ENCODE results near the gene INSRR. TPM values are rescaled to one million over a fixed set of nuclear protein-coding genes. Genes with fewer than 3 reads are reported as not detected.

Gene INSRR
- total RNA-seq, 1 experiment from 2014 or later, result 0.11 TPM

DNA sequence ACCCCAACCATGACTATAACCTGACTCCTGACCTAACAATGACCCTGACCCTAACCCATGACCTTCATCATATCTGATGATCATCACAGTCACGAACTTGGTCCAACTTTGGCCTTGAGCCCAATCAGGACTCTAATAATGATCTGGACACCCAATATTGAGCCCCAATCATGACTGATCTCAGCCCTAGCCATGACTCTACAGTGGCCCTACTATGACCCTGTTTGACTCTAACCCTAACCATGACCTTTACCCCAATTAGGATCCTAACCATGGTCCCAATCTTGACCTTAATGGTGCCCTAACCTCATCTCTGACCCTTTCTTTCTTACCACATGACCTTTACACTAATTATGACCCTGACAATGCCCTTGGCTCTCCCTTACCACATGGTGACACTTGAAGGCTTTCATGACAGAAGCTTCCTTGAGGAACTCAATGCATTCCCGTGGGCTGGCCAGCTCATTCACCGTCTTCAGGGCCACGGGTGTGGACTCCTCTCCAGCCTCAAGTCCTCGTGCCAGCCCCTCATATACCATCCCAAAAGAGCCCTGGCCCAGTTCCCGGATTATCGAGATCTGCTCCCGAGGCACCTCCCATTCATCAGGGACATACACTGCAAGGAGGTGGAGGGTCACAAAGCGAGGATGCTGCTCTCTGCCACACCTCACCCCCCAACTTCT lies 16.2 kb downstream of the INSRR start (continued):
- TF ChIP-seq, protein P1, sequence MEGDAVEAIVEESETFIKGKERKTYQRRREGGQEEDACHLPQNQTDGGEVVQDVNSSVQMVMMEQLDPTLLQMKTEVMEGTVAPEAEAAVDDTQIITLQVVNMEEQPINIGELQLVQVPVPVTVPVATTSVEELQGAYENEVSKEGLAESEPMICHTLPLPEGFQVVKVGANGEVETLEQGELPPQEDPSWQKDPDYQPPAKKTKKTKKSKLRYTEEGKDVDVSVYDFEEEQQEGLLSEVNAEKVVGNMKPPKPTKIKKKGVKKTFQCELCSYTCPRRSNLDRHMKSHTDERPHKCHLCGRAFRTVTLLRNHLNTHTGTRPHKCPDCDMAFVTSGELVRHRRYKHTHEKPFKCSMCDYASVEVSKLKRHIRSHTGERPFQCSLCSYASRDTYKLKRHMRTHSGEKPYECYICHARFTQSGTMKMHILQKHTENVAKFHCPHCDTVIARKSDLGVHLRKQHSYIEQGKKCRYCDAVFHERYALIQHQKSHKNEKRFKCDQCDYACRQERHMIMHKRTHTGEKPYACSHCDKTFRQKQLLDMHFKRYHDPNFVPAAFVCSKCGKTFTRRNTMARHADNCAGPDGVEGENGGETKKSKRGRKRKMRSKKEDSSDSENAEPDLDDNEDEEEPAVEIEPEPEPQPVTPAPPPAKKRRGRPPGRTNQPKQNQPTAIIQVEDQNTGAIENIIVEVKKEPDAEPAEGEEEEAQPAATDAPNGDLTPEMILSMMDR (IDR thresholded peaks at IDR 0.05), result no peak
- TF ChIP-seq JAZF1 (CRISPR knock-in tag; IDR thresholded peaks at IDR 0.05), result no peak
- TF ChIP-seq E2F1 (CRISPR knock-in tag; IDR thresholded peaks at IDR 0.05), result no peak
- no peak for TF ChIP-seq MLX (CRISPR knock-in tag; IDR thresholded peaks at IDR 0.05)
- TF ChIP-seq, protein P2, sequence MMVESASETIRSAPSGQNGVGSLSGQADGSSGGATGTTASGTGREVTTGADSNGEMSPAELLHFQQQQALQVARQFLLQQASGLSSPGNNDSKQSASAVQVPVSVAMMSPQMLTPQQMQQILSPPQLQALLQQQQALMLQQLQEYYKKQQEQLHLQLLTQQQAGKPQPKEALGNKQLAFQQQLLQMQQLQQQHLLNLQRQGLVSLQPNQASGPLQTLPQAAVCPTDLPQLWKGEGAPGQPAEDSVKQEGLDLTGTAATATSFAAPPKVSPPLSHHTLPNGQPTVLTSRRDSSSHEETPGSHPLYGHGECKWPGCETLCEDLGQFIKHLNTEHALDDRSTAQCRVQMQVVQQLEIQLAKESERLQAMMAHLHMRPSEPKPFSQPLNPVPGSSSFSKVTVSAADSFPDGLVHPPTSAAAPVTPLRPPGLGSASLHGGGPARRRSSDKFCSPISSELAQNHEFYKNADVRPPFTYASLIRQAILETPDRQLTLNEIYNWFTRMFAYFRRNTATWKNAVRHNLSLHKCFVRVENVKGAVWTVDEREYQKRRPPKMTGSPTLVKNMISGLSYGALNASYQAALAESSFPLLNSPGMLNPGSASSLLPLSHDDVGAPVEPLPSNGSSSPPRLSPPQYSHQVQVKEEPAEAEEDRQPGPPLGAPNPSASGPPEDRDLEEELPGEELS (CRISPR knock-in tag; IDR thresholded peaks at IDR 0.05), result no peak
- no peak for TF ChIP-seq ATF1 (CRISPR knock-in tag; IDR thresholded peaks at IDR 0.05)
- no peak for TF ChIP-seq ZNF425 (CRISPR knock-in tag; conservative IDR thresholded peaks at IDR 0.05)
- TF ChIP-seq ZNF317 (CRISPR knock-in tag; IDR thresholded peaks at IDR 0.05; ENCODE audit: borderline replicate concordance, low read depth), result no peak
- TF ChIP-seq ZBTB21 (CRISPR knock-in tag; IDR thresholded peaks at IDR 0.05; ENCODE audit: borderline replicate concordance), result no peak

DNA sequence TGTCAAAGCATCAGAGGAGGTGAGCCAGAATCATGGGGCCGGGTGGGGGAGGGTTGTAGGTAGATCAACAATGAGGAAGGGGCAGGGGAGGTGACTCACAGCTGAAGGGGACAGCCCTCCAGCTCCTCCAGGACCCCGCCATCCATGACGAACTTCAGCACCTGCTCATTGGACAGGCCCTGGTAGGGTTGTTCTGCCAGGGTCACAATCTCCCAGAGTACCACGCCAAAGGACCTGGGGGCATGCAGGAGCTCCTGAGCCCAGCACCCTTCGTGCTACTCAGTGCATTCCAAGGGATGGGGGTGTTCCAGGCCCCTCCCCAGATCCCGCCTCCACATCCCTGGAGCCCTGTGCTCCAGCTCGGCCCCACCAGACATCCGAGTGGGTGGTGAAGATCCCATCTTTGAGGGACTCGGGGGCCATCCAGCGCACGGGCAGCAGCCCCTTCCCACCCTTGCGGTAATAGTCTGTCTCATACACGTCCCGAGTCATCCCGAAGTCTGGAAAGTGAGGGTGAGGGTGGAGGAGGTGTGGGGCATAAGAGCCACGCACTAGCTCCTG lies 17.5 kb downstream of the INSRR start:
- H3K36me3 Mint-ChIP-seq, result no peaks in the 10 kb centered on the region
- ATAC-seq (no peak), DNase-seq (ENCODE audit: low spot score) (no peak)
- ChIA-PET POLR2A (no interaction called here), CTCF (interaction anchor here (0.6 to 6.6 kb wide), 13 partner anchors 11 to 200 kb away, joined by 3 to 177 read pairs (median 6); partner anchors contain the start of genes BCAN, INSRR, LRRC71 and NTRK1)
- H3K27me3 Mint-ChIP-seq (ENCODE audit: low read depth), result peaks cover 63% of the 10 kb centered on the region
- H3K4me1 Mint-ChIP-seq, result peaks cover 10% of the 10 kb centered on the region
- no peaks in the 10 kb centered on the region for H3K9me3 Mint-ChIP-seq
- no peak overlapping the region for H3K4me3 Mint-ChIP-seq
- TF ChIP-seq, protein P3, sequence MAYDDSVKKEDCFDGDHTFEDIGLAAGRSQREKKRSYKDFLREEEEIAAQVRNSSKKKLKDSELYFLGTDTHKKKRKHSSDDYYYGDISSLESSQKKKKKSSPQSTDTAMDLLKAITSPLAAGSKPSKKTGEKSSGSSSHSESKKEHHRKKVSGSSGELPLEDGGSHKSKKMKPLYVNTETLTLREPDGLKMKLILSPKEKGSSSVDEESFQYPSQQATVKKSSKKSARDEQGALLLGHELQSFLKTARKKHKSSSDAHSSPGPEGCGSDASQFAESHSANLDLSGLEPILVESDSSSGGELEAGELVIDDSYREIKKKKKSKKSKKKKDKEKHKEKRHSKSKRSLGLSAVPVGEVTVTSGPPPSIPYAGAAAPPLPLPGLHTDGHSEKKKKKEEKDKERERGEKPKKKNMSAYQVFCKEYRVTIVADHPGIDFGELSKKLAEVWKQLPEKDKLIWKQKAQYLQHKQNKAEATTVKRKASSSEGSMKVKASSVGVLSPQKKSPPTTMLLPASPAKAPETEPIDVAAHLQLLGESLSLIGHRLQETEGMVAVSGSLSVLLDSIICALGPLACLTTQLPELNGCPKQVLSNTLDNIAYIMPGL (CRISPR knock-in tag; IDR thresholded peaks at IDR 0.05), result no peak
- H3K27ac Mint-ChIP-seq, result no peak overlapping the region

GRCh38 chr1:156840898-156841279 lies 18.0 kb downstream of the INSRR start:
- H3K9me3 Mint-ChIP-seq, result no peaks in the 10 kb centered on the region
- H3K36me3 Mint-ChIP-seq, result no peaks in the 10 kb centered on the region
- peaks cover 63% of the 10 kb centered on the region for H3K27me3 Mint-ChIP-seq (ENCODE audit: low read depth)
- ChIA-PET POLR2A (no interaction called here), CTCF (interaction anchor here (0.6 to 6.6 kb wide), 14 partner anchors 7 to 199 kb away, joined by 3 to 177 read pairs (median 6); partner anchors contain the start of genes BCAN, INSRR, LRRC71 and NTRK1)
- no peak overlapping the region for H3K4me3 Mint-ChIP-seq
- H3K27ac Mint-ChIP-seq, result no peak overlapping the region
- DNase-seq (ENCODE audit: low spot score) (no peak), ATAC-seq (no peak)
- H3K4me1 Mint-ChIP-seq, result peaks cover 10% of the 10 kb centered on the region
- TF ChIP-seq OVOL2 (CRISPR knock-in tag; IDR thresholded peaks at IDR 0.05; ENCODE audit: borderline replicate concordance) (no peak), MAX (CRISPR knock-in tag; IDR thresholded peaks at IDR 0.05) (no peak), IRF2 (CRISPR knock-in tag; IDR thresholded peaks at IDR 0.05; ENCODE audit: borderline replicate concordance, low read depth) (no peak), GRHL2 (CRISPR knock-in tag; IDR thresholded peaks at IDR 0.05; ENCODE audit: insufficient replicate concordance, severe bottlenecking) (no peak), ZNF121 (CRISPR knock-in tag; IDR thresholded peaks at IDR 0.05) (no peak), ETV6 (CRISPR knock-in tag; IDR thresholded peaks at IDR 0.05) (no peak), SOX15 (CRISPR knock-in tag; IDR thresholded peaks at IDR 0.05) (no peak), CREM (CRISPR knock-in tag; IDR thresholded peaks at IDR 0.05) (no peak)
- TF ChIP-seq, protein P4, sequence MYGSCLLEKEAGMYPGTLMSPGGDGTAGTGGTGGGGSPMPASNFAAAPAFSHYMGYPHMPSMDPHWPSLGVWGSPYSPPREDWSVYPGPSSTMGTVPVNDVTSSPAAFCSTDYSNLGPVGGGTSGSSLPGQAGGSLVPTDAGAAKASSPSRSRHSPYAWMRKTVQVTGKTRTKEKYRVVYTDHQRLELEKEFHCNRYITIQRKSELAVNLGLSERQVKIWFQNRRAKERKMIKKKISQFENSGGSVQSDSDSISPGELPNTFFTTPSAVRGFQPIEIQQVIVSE (CRISPR knock-in tag; IDR thresholded peaks at IDR 0.05; ENCODE audit: borderline replicate concordance), result no peak
- TF ChIP-seq, protein P5, sequence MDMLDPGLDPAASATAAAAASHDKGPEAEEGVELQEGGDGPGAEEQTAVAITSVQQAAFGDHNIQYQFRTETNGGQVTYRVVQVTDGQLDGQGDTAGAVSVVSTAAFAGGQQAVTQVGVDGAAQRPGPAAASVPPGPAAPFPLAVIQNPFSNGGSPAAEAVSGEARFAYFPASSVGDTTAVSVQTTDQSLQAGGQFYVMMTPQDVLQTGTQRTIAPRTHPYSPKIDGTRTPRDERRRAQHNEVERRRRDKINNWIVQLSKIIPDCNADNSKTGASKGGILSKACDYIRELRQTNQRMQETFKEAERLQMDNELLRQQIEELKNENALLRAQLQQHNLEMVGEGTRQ (CRISPR knock-in tag; IDR thresholded peaks at IDR 0.05), result no peak
